A673 (cell line): ENCODE data around the gene SRBD1. TPM values are rescaled to one million over a fixed set of nuclear protein-coding genes. Genes with fewer than 3 reads are reported as not detected.

Experiments
- BruUV-seq: library from RNA; stranded (reverse); fragments of 400-500 nt; replicated peaks from 2 replicates; lab custom pipeline; 2021; lab: Mats Ljungman, UMichigan
- CTCF ChIA-PET: fragments of 300-600 bp; sonication (Branson Sonifier 250); formaldehyde crosslinking; loops from one replicate; lab custom pipeline; 2022; ENCODE audit warnings: antibody characterized with exemption; lab: Charles Lee
- POLR2A ChIA-PET: fragments of 300-600 bp; sonication (Branson Sonifier 250); formaldehyde crosslinking; loops from one replicate; lab custom pipeline; 2022; ENCODE audit warnings: antibody characterized with exemption; ENCODE audit not compliant: low non-redundant PET; lab: Charles Lee
- DNase-seq: peaks from one replicate; pipeline ENCODE4 v3.0.0-alpha.2; 2015; ENCODE audit warnings: low spot score
- H3K27ac ChIP-seq: fragments of 200-600 bp; sonication (generic); 2 replicates; pipeline ENCODE4 v1.5.1; 2016; ENCODE audit warnings: mixed run types, low read depth, mild to moderate bottlenecking, mixed read lengths, antibody characterized with exemption, low read length; ENCODE audit not compliant: poor library complexity, severe bottlenecking
- H3K27me3 ChIP-seq: fragments of 200-600 bp; sonication (generic); replicated peaks from 2 replicates; pipeline ENCODE4 v1.6.1; 2017; ENCODE audit warnings: mixed run types, low read depth, mild to moderate bottlenecking, mixed read lengths, antibody characterized with exemption, low read length; ENCODE audit not compliant: insufficient read depth, poor library complexity
- H3K36me3 ChIP-seq: fragments of 200-600 bp; sonication (generic); 2 replicates; pipeline ENCODE4 v1.6.1; 2016; ENCODE audit warnings: mixed run types, mild to moderate bottlenecking, mixed read lengths, antibody characterized with exemption, low read length; ENCODE audit not compliant: insufficient read depth, poor library complexity, severe bottlenecking
- H3K4me1 ChIP-seq: fragments of 200-600 bp; sonication (generic); 2 replicates; pipeline ENCODE4 v1.6.1; 2017; ENCODE audit warnings: mixed run types, mild to moderate bottlenecking, mixed read lengths, antibody characterized with exemption, low read length; ENCODE audit not compliant: insufficient read depth, poor library complexity, severe bottlenecking
- H3K4me3 ChIP-seq: fragments of 200-600 bp; sonication (generic); 2 replicates; pipeline ENCODE4 v1.5.1; 2016; ENCODE audit warnings: low read depth, mixed run types, mild to moderate bottlenecking, mixed read lengths, low read length; ENCODE audit not compliant: poor library complexity, severe bottlenecking
- H3K9me3 ChIP-seq: fragments of 200-600 bp; sonication (generic); 2 replicates; pipeline ENCODE4 v1.6.1; 2016; ENCODE audit warnings: mixed run types, low read depth, mild to moderate bottlenecking, mixed read lengths, antibody characterized with exemption, low read length; ENCODE audit not compliant: poor library complexity, severe bottlenecking
- EZH2 ChIP-seq: fragments of 200-600 bp; sonication (generic); IDR thresholded peaks from 2 replicates; pipeline ENCODE4 v1.6.1; 2017; ENCODE audit warnings: borderline replicate concordance, low read depth, mild to moderate bottlenecking, mixed read lengths, antibody characterized with exemption, low read length; ENCODE audit not compliant: poor library complexity, severe bottlenecking
- intact Hi-C: fragments of 100-400 bp; cut with micrococcal nuclease; formaldehyde crosslinking; loops from one replicate; pipeline ENCODE4 v1.10.0; 2022; ENCODE audit not compliant: unreplicated experiment
- total RNA-seq: library from RNA; stranded (reverse); gene quantifications from 2 replicates; pipeline ENCODE4 v1.2.3, GENCODE V29; 2021
- TF ChIP-seq, protein P1 (sequence below): fragments of 300-800, 200-600 bp; sonication (generic); conservative IDR thresholded peaks from 2 replicates; pipeline ENCODE4 v1.5.1; 2017; ENCODE audit warnings: low read depth, mild to moderate bottlenecking, antibody characterized with exemption, low read length, moderate library complexity, mixed read lengths

The SRBD1 gene
- total RNA-seq, 1 experiment from 2014 or later, result 21.9 TPM

DNA sequence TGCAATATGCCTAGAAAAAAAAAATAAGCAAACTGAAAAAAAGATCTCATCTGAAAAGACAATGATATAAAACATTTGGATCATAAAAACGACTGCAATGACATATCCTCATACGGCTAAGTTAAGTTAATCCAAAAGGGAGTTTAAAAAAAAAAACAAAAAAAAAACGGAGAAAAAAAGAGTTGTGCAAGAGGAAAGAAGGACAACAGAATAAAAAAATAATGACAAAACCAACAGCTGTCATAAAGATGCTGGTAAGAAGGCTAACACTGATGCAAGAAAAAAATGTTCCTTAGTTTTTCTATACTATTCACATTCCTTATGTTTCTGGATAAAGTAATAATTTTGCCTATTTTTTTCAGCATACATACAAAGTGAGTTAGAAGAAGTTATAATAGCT lies 192.5 kb downstream of the SRBD1 start:
- BruUV-seq, result no TSS peak
- no peaks in the 10 kb centered on the region for H3K4me1 ChIP-seq
- no peak overlapping the region for H3K27ac ChIP-seq
- no peak for DNase-seq
- CTCF ChIA-PET, result no interaction called here
- H3K9me3 ChIP-seq, result no peaks in the 10 kb centered on the region
- no peak overlapping the region for H3K4me3 ChIP-seq
- TF ChIP-seq, protein P1, sequence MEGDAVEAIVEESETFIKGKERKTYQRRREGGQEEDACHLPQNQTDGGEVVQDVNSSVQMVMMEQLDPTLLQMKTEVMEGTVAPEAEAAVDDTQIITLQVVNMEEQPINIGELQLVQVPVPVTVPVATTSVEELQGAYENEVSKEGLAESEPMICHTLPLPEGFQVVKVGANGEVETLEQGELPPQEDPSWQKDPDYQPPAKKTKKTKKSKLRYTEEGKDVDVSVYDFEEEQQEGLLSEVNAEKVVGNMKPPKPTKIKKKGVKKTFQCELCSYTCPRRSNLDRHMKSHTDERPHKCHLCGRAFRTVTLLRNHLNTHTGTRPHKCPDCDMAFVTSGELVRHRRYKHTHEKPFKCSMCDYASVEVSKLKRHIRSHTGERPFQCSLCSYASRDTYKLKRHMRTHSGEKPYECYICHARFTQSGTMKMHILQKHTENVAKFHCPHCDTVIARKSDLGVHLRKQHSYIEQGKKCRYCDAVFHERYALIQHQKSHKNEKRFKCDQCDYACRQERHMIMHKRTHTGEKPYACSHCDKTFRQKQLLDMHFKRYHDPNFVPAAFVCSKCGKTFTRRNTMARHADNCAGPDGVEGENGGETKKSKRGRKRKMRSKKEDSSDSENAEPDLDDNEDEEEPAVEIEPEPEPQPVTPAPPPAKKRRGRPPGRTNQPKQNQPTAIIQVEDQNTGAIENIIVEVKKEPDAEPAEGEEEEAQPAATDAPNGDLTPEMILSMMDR, result no peak
- TF ChIP-seq EZH2, result no peak
- POLR2A ChIA-PET, result no interaction called here
- intact Hi-C loops, result no loop called here
- no peaks in the 10 kb centered on the region for H3K27me3 ChIP-seq
- no peaks in the 10 kb centered on the region for H3K36me3 ChIP-seq

- no peaks in the 10 kb centered on the region for H3K9me3 ChIP-seq
- H3K27me3 ChIP-seq, result no peaks in the 10 kb centered on the region
- no peak for DNase-seq
- no peak overlapping the region for H3K4me3 ChIP-seq
- intact Hi-C loops, result no loop called here
- no peak overlapping the region for H3K27ac ChIP-seq
- TF ChIP-seq, protein P1, result no peak
- no peak for TF ChIP-seq EZH2
- ChIA-PET CTCF (no interaction called here), POLR2A (no interaction called here)
- BruUV-seq, result no TSS peak
- peaks cover 4% of the 10 kb centered on the region for H3K36me3 ChIP-seq
- no peaks in the 10 kb centered on the region for H3K4me1 ChIP-seq
These were observed 195.4 kb downstream of the SRBD1 start for GRCh38 chr2:45415534-45416123.

DNA sequence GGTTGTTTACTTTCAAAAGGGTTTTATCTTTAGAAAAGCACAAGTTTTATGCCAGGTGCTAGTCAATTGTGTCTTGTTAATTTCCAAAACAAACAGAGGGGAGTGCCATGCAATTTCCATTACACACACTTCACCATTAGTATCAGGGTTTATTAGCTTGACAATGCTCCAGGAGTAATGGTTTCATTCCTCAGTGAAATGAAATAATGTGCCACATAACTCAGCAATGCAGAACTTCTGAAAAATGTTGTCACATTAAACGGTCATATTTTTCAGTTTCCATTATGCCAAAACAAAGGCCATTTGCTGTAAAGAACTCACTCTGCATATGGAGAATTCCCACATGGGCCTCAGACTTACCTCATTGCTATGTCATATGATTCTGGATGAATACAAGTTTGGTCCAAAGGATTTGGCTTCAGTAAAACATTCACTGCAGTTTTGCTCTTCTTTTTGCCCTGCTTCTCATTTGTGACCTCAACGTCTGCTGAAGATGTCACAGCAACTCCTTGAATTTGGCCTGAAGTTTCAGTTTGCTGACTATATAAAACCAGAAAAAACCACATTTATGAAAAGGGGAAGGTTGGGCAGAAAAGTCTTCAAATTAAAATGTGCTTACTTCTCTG lies 198.2 kb downstream of the SRBD1 start:
- no peak overlapping the region for H3K27ac ChIP-seq
- no peaks in the 10 kb centered on the region for H3K27me3 ChIP-seq
- ChIA-PET POLR2A (no interaction called here), CTCF (no interaction called here)
- H3K4me1 ChIP-seq, result no peaks in the 10 kb centered on the region
- intact Hi-C loops, result no loop called here
- H3K9me3 ChIP-seq, result no peaks in the 10 kb centered on the region
- BruUV-seq, result no TSS peak
- H3K4me3 ChIP-seq, result no peak overlapping the region
- DNase-seq, result no peak
- TF ChIP-seq, protein P1, result no peak
- no peak for TF ChIP-seq EZH2
- H3K36me3 ChIP-seq, result peaks cover 4% of the 10 kb centered on the region
